DOHH2 (cell line): ENCODE measurements around the gene MGAM2.

ENCODE experiments used
- H3F3A ChIP-seq: fragments of 200-600 bp; sonication (generic), shearing (Covaris generic); 2 replicates; pipeline ENCODE4 v1.6.0; 2016; ENCODE audit warnings: antibody characterized with exemption, mild to moderate bottlenecking; ENCODE audit not compliant: control insufficient read depth, insufficient read depth
- H3K27ac ChIP-seq: fragments of 200-600 bp; sonication (generic); 2 replicates; pipeline ENCODE4 v1.5.1; 2014; ENCODE audit warnings: low read depth, mild to moderate bottlenecking, low read length, moderate library complexity
- H3K27me3 ChIP-seq: fragments of 200-600 bp; sonication (generic); 2 replicates; pipeline ENCODE4 v1.6.1; 2014; ENCODE audit warnings: mild to moderate bottlenecking, low read length, mixed read lengths; ENCODE audit not compliant: control insufficient read depth
- H3K36me3 ChIP-seq: fragments of 200-600 bp; sonication (generic); 2 replicates; pipeline ENCODE4 v1.6.1; 2014; ENCODE audit warnings: mild to moderate bottlenecking, low read length, moderate library complexity, mixed read lengths; ENCODE audit not compliant: control insufficient read depth
- H3K4me1 ChIP-seq: fragments of 200-600 bp; sonication (generic); 2 replicates; pipeline ENCODE4 v1.6.1; 2014; ENCODE audit warnings: mild to moderate bottlenecking, low read length, mixed read lengths; ENCODE audit not compliant: control insufficient read depth
- H3K4me2 ChIP-seq: fragments of 200-600 bp; sonication (generic); 2 replicates; pipeline ENCODE4 v1.6.0; 2014; ENCODE audit warnings: mild to moderate bottlenecking, low read length, moderate library complexity
- H3K4me3 ChIP-seq: fragments of 200-600 bp; sonication (generic); 2 replicates; pipeline ENCODE4 v1.5.1; 2014; ENCODE audit warnings: mild to moderate bottlenecking, low read length, mixed read lengths
- H3K79me2 ChIP-seq: fragments of 200-600 bp; sonication (generic); 2 replicates; pipeline ENCODE4 v1.6.1; 2014; ENCODE audit warnings: mild to moderate bottlenecking, low read length, mixed read lengths; ENCODE audit not compliant: control insufficient read depth
- H3K9me2 ChIP-seq: fragments of 200-600 bp; sonication (generic); replicated peaks from 2 replicates; pipeline ENCODE4 v1.6.1; 2014; ENCODE audit warnings: mild to moderate bottlenecking, low read length, mixed read lengths; ENCODE audit not compliant: control insufficient read depth
- H3K9me3 ChIP-seq: fragments of 200-600 bp; sonication (generic); 2 replicates; pipeline ENCODE4 v1.6.1; 2014; ENCODE audit warnings: antibody characterized with exemption, low read length, mixed read lengths; ENCODE audit not compliant: control insufficient read depth, insufficient read depth
- H4K20me1 ChIP-seq: fragments of 200-600 bp; sonication (generic); 2 replicates; pipeline ENCODE4 v1.6.0; 2014; ENCODE audit warnings: low read depth, mild to moderate bottlenecking, antibody characterized with exemption, low read length, moderate library complexity; ENCODE audit not compliant: control insufficient read depth, insufficient read depth
- CTCF ChIP-seq: fragments of 200-600 bp; sonication (generic); IDR thresholded peaks from one replicate; pipeline ENCODE4 v1.5.1; 2014; ENCODE audit warnings: antibody characterized with exemption, mild to moderate bottlenecking, low read depth, low read length; ENCODE audit not compliant: poor library complexity, severe bottlenecking
- EZH2phosphoT487 ChIP-seq: fragments of 200-600 bp; sonication (generic); IDR thresholded peaks from 2 replicates; pipeline ENCODE4 v1.6.1; 2017; ENCODE audit warnings: borderline replicate concordance, mild to moderate bottlenecking, antibody characterized with exemption, low read length, moderate library complexity, mixed read lengths

The MGAM2 gene

GRCh38 chr7:142077762-142078161, 33.8 kb upstream of the MGAM2 start:
- Histone ChIP-seq H3K36me3 (no peaks in the 10 kb centered on the region), H3K9me2 (no peaks in the 10 kb centered on the region; the same call in 1 of the 2 replicates)

GRCh38 chr7:142083605-142084004, 27.9 kb upstream of the MGAM2 start:
- H3K4me3 ChIP-seq, result no peak overlapping the region
- H3K9me3 ChIP-seq, result no peaks in the 10 kb centered on the region
- no peaks in the 10 kb centered on the region for H3K9me2 ChIP-seq
- H4K20me1 ChIP-seq, result no peaks in the 10 kb centered on the region
- no peaks in the 10 kb centered on the region for H3K79me2 ChIP-seq
- no peak overlapping the region for H3K4me2 ChIP-seq
- H3F3A ChIP-seq, result no peaks in the 10 kb centered on the region
- H3K27me3 ChIP-seq, result no peaks in the 10 kb centered on the region
- H3K4me1 ChIP-seq, result no peaks in the 10 kb centered on the region
- H3K36me3 ChIP-seq, result no peaks in the 10 kb centered on the region
- TF ChIP-seq CTCF, result no peak
- TF ChIP-seq EZH2phosphoT487, result no peak
- H3K27ac ChIP-seq, result no peak overlapping the region

More at GRCh38 chr7:142077762-142078161, 33.8 kb upstream of the MGAM2 start:
- no peaks in the 10 kb centered on the region for H3K4me1 ChIP-seq
- H3K4me3 ChIP-seq, result no peak overlapping the region
- no peaks in the 10 kb centered on the region for H3K79me2 ChIP-seq
- H3K4me2 ChIP-seq, result no peak overlapping the region
- H3F3A ChIP-seq, result no peaks in the 10 kb centered on the region
- no peak overlapping the region for H3K27ac ChIP-seq
- H4K20me1 ChIP-seq, result no peaks in the 10 kb centered on the region
- no peak for TF ChIP-seq CTCF
- no peak for TF ChIP-seq EZH2phosphoT487
- H3K9me3 ChIP-seq, result no peaks in the 10 kb centered on the region
- no peaks in the 10 kb centered on the region for H3K27me3 ChIP-seq

GRCh38 chr7:142085428-142085827, 26.1 kb upstream of the MGAM2 start:
- TF ChIP-seq CTCF (no peak), EZH2phosphoT487 (no peak)
- no peak overlapping the region for H3K4me3 ChIP-seq
- H3K27me3 ChIP-seq, result no peaks in the 10 kb centered on the region
- H3K9me2 ChIP-seq, result no peaks in the 10 kb centered on the region
- H3K36me3 ChIP-seq, result no peaks in the 10 kb centered on the region
- no peaks in the 10 kb centered on the region for H3K79me2 ChIP-seq
- H3K4me1 ChIP-seq, result no peaks in the 10 kb centered on the region
- no peak overlapping the region for H3K4me2 ChIP-seq
- no peaks in the 10 kb centered on the region for H3K9me3 ChIP-seq
- H3K27ac ChIP-seq, result no peak overlapping the region
- no peaks in the 10 kb centered on the region for H3F3A ChIP-seq
- H4K20me1 ChIP-seq, result no peaks in the 10 kb centered on the region
